Ovary (tissue), 9 donors: ENCODE measurements around the gene AUTS2. TPM values are rescaled to one million over a fixed set of nuclear protein-coding genes. Genes with fewer than 3 reads are reported as not detected.

Source experiments
- DNase-seq, 5 donors: peaks; one replicate each; pipeline ENCODE4 v3.0.0-alpha.2; 2019 to 2020
- H3K27ac ChIP-seq, 2 donors: fragments of 200-600 bp; one replicate each; pipeline versions ENCODE4 v1.5.1 to v1.8.0; 2019 to 2022
- H3K27me3 ChIP-seq: fragments of 200-600 bp; one replicate; pipeline ENCODE4 v1.8.0; 2022
- H3K36me3 ChIP-seq: fragments of 200-600 bp; sonication (generic); one replicate; pipeline ENCODE4 v1.5.1; 2019
- H3K4me1 ChIP-seq: one replicate; pipeline ENCODE4 v1.8.1; 2013; ENCODE audit warnings: mild to moderate bottlenecking, moderate library complexity; ENCODE audit not compliant: insufficient read depth
- H3K4me3 ChIP-seq: fragments of 200-600 bp; sonication (generic); one replicate; pipeline ENCODE4 v1.5.1; 2017
- H3K9me3 ChIP-seq, 2 donors: fragments of 200-600 bp in 1 of 2; sonication (generic) in 1 of 2; one replicate each; pipeline versions ENCODE4 v1.5.1 to v1.8.1; 2013 to 2019; ENCODE audit warnings: mild to moderate bottlenecking in 1 of 2, moderate library complexity in 1 of 2
- EP300 ChIP-seq: sonication (generic); formaldehyde crosslinking; IDR thresholded peaks from one replicate; pipeline ENCODE4 v1.6.1; 2017; ENCODE audit warnings: antibody characterized with exemption
- POLR2A ChIP-seq: fragments of 450-650 bp; IDR thresholded peaks from one replicate; pipeline ENCODE4 v1.6.1; 2017; ENCODE audit warnings: antibody characterized with exemption, mild to moderate bottlenecking, moderate library complexity
- WGBS, 3 donors: extraction: QIAGEN DNeasy Blood & Tissue Kit in 1 of 3; methylation state at CpG; one replicate each; pipeline versions ENCODE4 v1.1.5 to v1.1.7; 2013 to 2017; 5-methylcytosine and 5-hydroxymethylcytosine counted together
- intact Hi-C, 4 donors: fragments of 100-400 bp; cut with DNase I; formaldehyde crosslinking; loops; one replicate each; pipeline versions ENCODE4 v1.11.0 to v1.15.1; 2022 to 2023
- polyA plus RNA-seq, 2 donors: library from polyadenylated mRNA; stranded (reverse); fragments of 200-250 nt in 1 of 2; fragments of 350-450 nt in 1 of 2; fragmentation: Illumina TruSeq in 1 of 2; extraction: RNeasy Lipid Tissue Mini Kit (QIAGEN cat#74804) in 1 of 2; gene quantifications; one replicate each; pipeline ENCODE4 v1.2.3, GENCODE V29; 2013 to 2014
- total RNA-seq, 7 donors: library from RNA; depleted of rRNA in 2 of 7; stranded (reverse); fragments of >200 nt in 2 of 7; fragmentation: NEBNext Ultra II Directional in 3 of 7; extraction: Animal tissue kit (Norgen Biotek cat#: 25700) in 3 of 7; gene quantifications; one replicate each; pipeline versions ENCODE4 v1.1.0 to v1.2.4, GENCODE V29; 2016 to 2023
- TF ChIP-seq, protein P1 (sequence below), 3 donors: fragments of 450-650 bp in 2 of 3; fragments of 200-600 bp in 1 of 3; IDR thresholded peaks; one replicate each; pipeline versions ENCODE4 v1.5.1 to v1.8.0; 2016 to 2022; ENCODE audit warnings: antibody characterized with exemption in 3 of 3, mild to moderate bottlenecking in 1 of 3
- donor health status: DM: no; HTN: no; CAD: no; lungs with moderate emphysema.
- donor health status: DM: no; HTN: no; CAD: no.
- donor health status: Bipolar disorder and iron deficiency.
- donor health status: DM: yes; HTN: yes; CAD: no.
- donor health status: DM: no; HTN: no; CAD: no.
- donor health status: DM: yes; HTN: yes; CAD: no.

The AUTS2 gene
- total and polyA plus RNA-seq, 9 donors, result 18.3 to 60.9 (median 44.9) TPM

GRCh38 chr7:70044525-70044924, 446.2 kb downstream of the AUTS2 start:
- TF ChIP-seq, protein P1, sequence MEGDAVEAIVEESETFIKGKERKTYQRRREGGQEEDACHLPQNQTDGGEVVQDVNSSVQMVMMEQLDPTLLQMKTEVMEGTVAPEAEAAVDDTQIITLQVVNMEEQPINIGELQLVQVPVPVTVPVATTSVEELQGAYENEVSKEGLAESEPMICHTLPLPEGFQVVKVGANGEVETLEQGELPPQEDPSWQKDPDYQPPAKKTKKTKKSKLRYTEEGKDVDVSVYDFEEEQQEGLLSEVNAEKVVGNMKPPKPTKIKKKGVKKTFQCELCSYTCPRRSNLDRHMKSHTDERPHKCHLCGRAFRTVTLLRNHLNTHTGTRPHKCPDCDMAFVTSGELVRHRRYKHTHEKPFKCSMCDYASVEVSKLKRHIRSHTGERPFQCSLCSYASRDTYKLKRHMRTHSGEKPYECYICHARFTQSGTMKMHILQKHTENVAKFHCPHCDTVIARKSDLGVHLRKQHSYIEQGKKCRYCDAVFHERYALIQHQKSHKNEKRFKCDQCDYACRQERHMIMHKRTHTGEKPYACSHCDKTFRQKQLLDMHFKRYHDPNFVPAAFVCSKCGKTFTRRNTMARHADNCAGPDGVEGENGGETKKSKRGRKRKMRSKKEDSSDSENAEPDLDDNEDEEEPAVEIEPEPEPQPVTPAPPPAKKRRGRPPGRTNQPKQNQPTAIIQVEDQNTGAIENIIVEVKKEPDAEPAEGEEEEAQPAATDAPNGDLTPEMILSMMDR (IDR thresholded peaks at IDR 0.05), result no peak
- TF ChIP-seq POLR2A (no peak), EP300 (no peak)
- DNase-seq, result no peak
- H3K4me3 ChIP-seq, result no peak overlapping the region
- H3K4me1 ChIP-seq, result no peaks in the 10 kb centered on the region
- WGBS, 3 donors, result 85 to 97% (median 91%) methylated on average over 4 of the region's 4 CpGs
- H3K36me3 ChIP-seq, result no peaks in the 10 kb centered on the region
- H3K9me3 ChIP-seq, result no peaks in the 10 kb centered on the region
- H3K27me3 ChIP-seq, result no peaks in the 10 kb centered on the region
- intact Hi-C loops, result loop anchor here in 2 of 4 donors (10.0 kb wide), 1 partner anchor 650 kb away; no protein-coding TSS in a partner anchor
- no peak overlapping the region for H3K27ac ChIP-seq

- no peaks in the 10 kb centered on the region for H3K36me3 ChIP-seq
- H3K4me3 ChIP-seq, result no peak overlapping the region
- no peaks in the 10 kb centered on the region for H3K27me3 ChIP-seq
- no peaks in the 10 kb centered on the region for H3K4me1 ChIP-seq
- H3K27ac ChIP-seq, result no peak overlapping the region
- intact Hi-C loops, result loop anchor here in 2 of 4 donors (10.0 kb wide), 1 partner anchor 650 kb away; no protein-coding TSS in a partner anchor
- H3K9me3 ChIP-seq, result no peaks in the 10 kb centered on the region
- TF ChIP-seq, protein P1 (IDR thresholded peaks at IDR 0.05), result no peak
- no peak for DNase-seq
- WGBS, 3 donors, result 97 to 98% (median 98%) methylated on average over 3 of the region's 3 CpGs
These were observed 446.7 kb downstream of the AUTS2 start for GRCh38 chr7:70044981-70045380.

GRCh38 chr7:70047384-70047783, 449.1 kb downstream of the AUTS2 start:
- no peaks in the 10 kb centered on the region for H3K27me3 ChIP-seq
- DNase-seq, result no peak
- no peaks in the 10 kb centered on the region for H3K9me3 ChIP-seq
- no peak for TF ChIP-seq EP300
- TF ChIP-seq, protein P1 (IDR thresholded peaks at IDR 0.05), result no peak
- intact Hi-C loops, result loop anchor here in 2 of 4 donors (10.0 kb wide), 1 partner anchor 647 kb away; no protein-coding TSS in a partner anchor
- no peaks in the 10 kb centered on the region for H3K36me3 ChIP-seq
- 94 to 97% (median 95%) methylated on average over 1 of the region's 1 CpG for WGBS, 3 donors
- H3K4me1 ChIP-seq, result no peaks in the 10 kb centered on the region
- H3K4me3 ChIP-seq, result no peak overlapping the region
- no peak overlapping the region for H3K27ac ChIP-seq

DNA sequence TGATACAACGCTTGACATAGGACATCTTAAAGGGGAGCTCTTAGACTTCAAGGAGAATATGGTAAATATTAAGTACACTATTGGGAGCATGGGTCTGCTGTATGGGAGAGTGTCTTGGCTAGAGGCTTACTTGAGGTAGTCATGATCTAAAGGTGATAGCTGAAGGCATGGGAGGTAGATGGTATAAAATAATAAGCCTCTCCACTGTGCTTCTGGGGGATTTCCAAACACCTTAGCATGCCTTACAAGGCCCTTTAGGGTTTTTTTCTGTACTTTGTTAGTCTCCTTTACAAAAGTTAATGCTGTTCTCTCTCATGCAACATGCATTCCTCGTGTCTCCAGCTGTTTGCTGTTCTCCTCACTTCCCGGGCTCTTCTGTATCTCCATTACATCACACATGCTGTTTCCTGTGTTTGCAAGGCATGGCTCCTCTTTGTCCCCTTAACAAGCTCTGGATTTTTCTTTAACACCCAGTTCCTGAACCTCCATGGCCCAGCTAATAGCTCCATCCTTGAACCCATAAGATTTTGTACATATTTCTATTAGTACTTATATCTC, 449.7 kb downstream of the AUTS2 start:
- Histone ChIP-seq H3K4me1 (no peaks in the 10 kb centered on the region), H3K27me3 (no peaks in the 10 kb centered on the region), H3K9me3 (no peaks in the 10 kb centered on the region), H3K27ac (no peak overlapping the region), H3K36me3 (no peaks in the 10 kb centered on the region), H3K4me3 (no peak overlapping the region)
- TF ChIP-seq POLR2A (no peak), EP300 (no peak)
- TF ChIP-seq, protein P1 (IDR thresholded peaks at IDR 0.05), result no peak
- no peak for DNase-seq
- WGBS, 3 donors, result 62 to 77% (median 71%) methylated on average over 3 of the region's 3 CpGs
- intact Hi-C loops, result loop anchor here in 2 of 4 donors (10.0 kb wide), 1 partner anchor 647 kb away; no protein-coding TSS in a partner anchor
